Activated T-helper 1 cell treated with anti-CD3 and anti-CD28 coated beads, Interleukin-12 subunit alpha, Interleukin-12 subunit beta, Interleukin-2, Interleukin-4 antibody, amounts not matched to agents 30 ng/mL and 10 ng/mL and 1 ng/mL, durations not matched to agents 14 hours and 24 hours and 36 hours (primary cell): Measurements from ENCODE around the gene INTS13. TPM values are rescaled to one million over a fixed set of nuclear protein-coding genes. Genes with fewer than 3 reads are reported as not detected.

Source experiments
- DNase-seq: peaks from one replicate; pipeline ENCODE4 v3.0.0; 2021; ENCODE audit warnings: low spot score
- H3K27ac Mint-ChIP-seq: one replicate; pipeline ENCODE4 v1.8.0; 2021; ENCODE audit warnings: mild to moderate bottlenecking, mixed read lengths
- H3K27me3 Mint-ChIP-seq: one replicate; pipeline ENCODE4 v1.8.0; 2022; ENCODE audit warnings: mild to moderate bottlenecking, moderate library complexity, mixed read lengths; ENCODE audit not compliant: insufficient read depth
- H3K36me3 Mint-ChIP-seq: one replicate; pipeline ENCODE4 v1.8.0; 2021; ENCODE audit warnings: low read depth, mixed read lengths
- H3K4me1 Mint-ChIP-seq: one replicate; pipeline ENCODE4 v1.8.0; 2021; ENCODE audit warnings: low read depth, mixed read lengths
- H3K4me3 Mint-ChIP-seq: one replicate; pipeline ENCODE4 v1.8.0; 2021; ENCODE audit warnings: mild to moderate bottlenecking, moderate library complexity, mixed read lengths
- H3K9me3 Mint-ChIP-seq: one replicate; pipeline ENCODE4 v1.8.0; 2021; ENCODE audit warnings: mixed read lengths
- intact Hi-C: fragments of 100-400 bp; cut with micrococcal nuclease; formaldehyde crosslinking; loops from one replicate; pipeline ENCODE4 v1.15.1; 2024
- total RNA-seq: library from RNA; stranded (reverse); gene quantifications from 2 replicates; pipeline ENCODE4 v1.2.3, GENCODE V29; 2022

The INTS13 gene
- total RNA-seq, 1 donor from 2014 or later, result 43.8 TPM

DNA sequence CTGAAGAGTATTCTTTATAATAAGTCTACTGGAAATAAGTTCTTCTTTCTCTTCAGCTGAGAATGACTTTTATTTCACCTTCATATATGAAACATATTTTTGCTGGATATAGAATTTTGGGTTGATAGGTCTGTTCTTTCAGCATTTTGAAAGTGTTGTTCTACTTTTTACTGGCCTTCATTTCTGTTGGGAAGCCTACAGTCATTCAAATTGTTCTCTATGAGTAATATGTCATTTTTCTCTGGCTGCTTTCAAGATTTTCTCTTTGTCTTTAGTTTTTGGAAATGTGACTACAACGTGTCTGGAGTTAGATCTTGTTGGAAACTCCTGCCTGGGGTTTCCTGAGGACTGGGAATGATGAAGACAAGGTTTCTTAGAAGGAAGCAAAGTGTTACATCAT lies 10.5 kb upstream of the INTS13 start:
- Mint-ChIP-seq H3K36me3 (peaks cover 37% of the 10 kb centered on the region), H3K27me3 (no peaks in the 10 kb centered on the region), H3K9me3 (peaks cover 17% of the 10 kb centered on the region), H3K27ac (no peak overlapping the region), H3K4me3 (no peak overlapping the region), H3K4me1 (peaks cover 49% of the 10 kb centered on the region)
- intact Hi-C loops, result no loop called here
- no peak for DNase-seq

GRCh38 chr12:26941215-26941594 lies 3.4 kb upstream of the INTS13 start:
- Mint-ChIP-seq H3K27me3 (no peaks in the 10 kb centered on the region), H3K9me3 (no peaks in the 10 kb centered on the region), H3K27ac (peak overlapping the region; percentile 92), H3K36me3 (peaks cover 15% of the 10 kb centered on the region), H3K4me1 (peaks cover 69% of the 10 kb centered on the region), H3K4me3 (peak overlapping the region; percentile 96)
- no peak for DNase-seq
- intact Hi-C loops, result no loop called here

DNA sequence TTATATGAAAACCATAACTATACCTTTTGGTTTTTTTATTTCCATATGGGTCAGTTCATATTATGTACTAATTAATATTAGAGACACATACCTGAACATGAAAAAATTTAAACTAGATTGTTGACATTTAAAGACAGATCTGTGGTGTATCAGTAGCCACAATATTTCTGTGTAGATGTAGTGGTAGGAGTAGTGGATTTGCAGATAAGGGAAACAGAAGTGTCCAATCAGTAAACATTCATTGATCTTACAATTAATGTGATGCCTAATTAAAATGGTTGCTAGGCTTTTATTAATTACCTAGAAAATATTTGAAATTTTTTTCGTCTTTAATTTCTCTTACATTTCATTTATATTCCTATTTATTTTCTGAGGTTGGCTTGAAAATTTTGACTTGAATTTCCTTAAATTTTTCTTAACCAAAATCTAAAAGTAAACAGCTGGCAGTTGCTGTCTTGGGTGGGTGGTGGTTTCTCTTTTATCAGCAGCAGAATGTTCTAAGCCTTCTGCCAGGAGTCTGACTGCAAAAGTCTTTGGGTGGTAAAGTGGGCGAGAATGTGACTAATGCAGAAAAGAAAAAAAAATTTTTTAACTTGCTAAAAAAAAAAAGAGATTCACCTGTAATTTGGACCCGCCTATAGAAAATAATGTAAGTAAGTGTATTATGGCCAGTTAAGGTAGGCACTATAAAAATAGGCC lies 2.9 kb upstream of the INTS13 start:
- H3K36me3 Mint-ChIP-seq, result peaks cover 12% of the 10 kb centered on the region
- no peak for DNase-seq
- no peaks in the 10 kb centered on the region for H3K9me3 Mint-ChIP-seq
- H3K27me3 Mint-ChIP-seq, result no peaks in the 10 kb centered on the region
- peak overlapping the region; percentile 79 for H3K27ac Mint-ChIP-seq
- peaks cover 69% of the 10 kb centered on the region for H3K4me1 Mint-ChIP-seq
- intact Hi-C loops, result no loop called here
- peak overlapping the region; percentile 96 for H3K4me3 Mint-ChIP-seq

GRCh38 chr12:26939953-26940352 lies 2.2 kb upstream of the INTS13 start:
- Mint-ChIP-seq H3K36me3 (peaks cover 16% of the 10 kb centered on the region), H3K4me3 (peak overlapping the region; percentile 96), H3K27me3 (no peaks in the 10 kb centered on the region), H3K4me1 (peaks cover 76% of the 10 kb centered on the region), H3K27ac (no peak overlapping the region), H3K9me3 (no peaks in the 10 kb centered on the region)
- DNase-seq, result no peak
- intact Hi-C loops, result loop anchor here (2.0 to 10.0 kb wide), 7 partner anchors 202 to 1888 kb away; a partner anchor contains a TSS

- peak overlapping the region; percentile 91 for H3K27ac Mint-ChIP-seq
- peak overlapping the region; percentile 96 for H3K4me3 Mint-ChIP-seq
- DNase-seq, result no peak
- H3K4me1 Mint-ChIP-seq, result peaks cover 82% of the 10 kb centered on the region
- peaks cover 22% of the 10 kb centered on the region for H3K36me3 Mint-ChIP-seq
- no peaks in the 10 kb centered on the region for H3K9me3 Mint-ChIP-seq
- intact Hi-C loops, result loop anchor here (2.0 to 10.0 kb wide), 7 partner anchors 203 to 1887 kb away; a partner anchor contains a TSS
- no peaks in the 10 kb centered on the region for H3K27me3 Mint-ChIP-seq
Measured at GRCh38 chr12:26939192-26939832, 1.5 kb upstream of the INTS13 start.

DNA sequence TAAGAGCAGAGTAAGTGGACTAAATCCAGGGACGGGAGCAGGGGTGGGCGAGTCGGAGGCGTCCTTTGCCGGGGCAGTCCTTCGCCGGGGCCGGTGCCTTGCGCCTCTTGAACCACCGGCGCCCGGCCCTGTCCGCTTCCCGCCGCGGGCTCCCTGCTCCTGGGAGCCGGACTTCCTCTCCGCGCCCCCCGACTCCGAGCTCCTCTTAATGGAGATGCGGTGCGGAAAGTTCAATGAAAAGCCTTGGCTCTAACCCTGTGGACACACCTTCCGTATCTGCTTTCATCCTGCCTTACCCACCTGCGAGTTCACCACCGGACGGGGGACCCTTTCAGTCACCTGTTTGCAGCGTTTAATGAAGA lies 901 bp upstream of the INTS13 start:
- intact Hi-C loops, result loop anchor here (1.0 to 10.0 kb wide), 11 partner anchors 34 to 1886 kb away; partner anchors contain the start of gene TM7SF3
- no peaks in the 10 kb centered on the region for H3K27me3 Mint-ChIP-seq
- H3K27ac Mint-ChIP-seq, result peak overlapping the region; percentile 96
- H3K4me3 Mint-ChIP-seq, result peak overlapping the region; percentile 96
- H3K4me1 Mint-ChIP-seq, result peaks cover 82% of the 10 kb centered on the region
- no peaks in the 10 kb centered on the region for H3K9me3 Mint-ChIP-seq
- peaks cover 19% of the 10 kb centered on the region for H3K36me3 Mint-ChIP-seq
- no peak for DNase-seq

- Mint-ChIP-seq H3K4me3 (peak overlapping the region; percentile 96), H3K36me3 (peaks cover 31% of the 10 kb centered on the region), H3K4me1 (peaks cover 82% of the 10 kb centered on the region), H3K9me3 (no peaks in the 10 kb centered on the region), H3K27ac (peak overlapping the region; percentile 96), H3K27me3 (no peaks in the 10 kb centered on the region)
- intact Hi-C loops, result loop anchor here (1.0 to 10.0 kb wide), 7 partner anchors 85 to 1885 kb away; partner anchors contain the start of genes MED21 and STK38L
- DNase-seq, result no peak
Measured at GRCh38 chr12:26937443-26937862, 328 bp downstream of the INTS13 start.

GRCh38 chr12:26936559-26937442 lies 980 bp downstream of the INTS13 start:
- Mint-ChIP-seq H3K36me3 (peaks cover 34% of the 10 kb centered on the region), H3K27ac (peak overlapping the region; percentile 96), H3K9me3 (no peaks in the 10 kb centered on the region), H3K4me1 (peaks cover 82% of the 10 kb centered on the region), H3K4me3 (peak overlapping the region; percentile 96), H3K27me3 (no peaks in the 10 kb centered on the region)
- intact Hi-C loops, result loop anchor here (1.0 to 10.0 kb wide), 7 partner anchors 86 to 1884 kb away; partner anchors contain the start of genes MED21 and STK38L
- DNase-seq, result no peak

GRCh38 chr12:26935636-26936378 lies 2.0 kb downstream of the INTS13 start:
- peaks cover 75% of the 10 kb centered on the region for H3K4me1 Mint-ChIP-seq
- H3K4me3 Mint-ChIP-seq, result peak overlapping the region; percentile 96
- H3K36me3 Mint-ChIP-seq, result peaks cover 35% of the 10 kb centered on the region
- no peaks in the 10 kb centered on the region for H3K9me3 Mint-ChIP-seq
- intact Hi-C loops, result loop anchor here (5.0 to 10.0 kb wide), 5 partner anchors 206 to 1884 kb away; a partner anchor contains a TSS
- no peak for DNase-seq
- H3K27ac Mint-ChIP-seq, result peak overlapping the region; percentile 76
- H3K27me3 Mint-ChIP-seq, result no peaks in the 10 kb centered on the region

- H3K27me3 Mint-ChIP-seq, result no peaks in the 10 kb centered on the region
- H3K9me3 Mint-ChIP-seq, result no peaks in the 10 kb centered on the region
- DNase-seq, result no peak
- peaks cover 46% of the 10 kb centered on the region for H3K4me1 Mint-ChIP-seq
- intact Hi-C loops, result no loop called here
- no peak overlapping the region for H3K4me3 Mint-ChIP-seq
- peaks cover 53% of the 10 kb centered on the region for H3K36me3 Mint-ChIP-seq
- peak overlapping the region; percentile 13 for H3K27ac Mint-ChIP-seq
Measured at GRCh38 chr12:26929590-26929989, 8.2 kb downstream of the INTS13 start.

DNA sequence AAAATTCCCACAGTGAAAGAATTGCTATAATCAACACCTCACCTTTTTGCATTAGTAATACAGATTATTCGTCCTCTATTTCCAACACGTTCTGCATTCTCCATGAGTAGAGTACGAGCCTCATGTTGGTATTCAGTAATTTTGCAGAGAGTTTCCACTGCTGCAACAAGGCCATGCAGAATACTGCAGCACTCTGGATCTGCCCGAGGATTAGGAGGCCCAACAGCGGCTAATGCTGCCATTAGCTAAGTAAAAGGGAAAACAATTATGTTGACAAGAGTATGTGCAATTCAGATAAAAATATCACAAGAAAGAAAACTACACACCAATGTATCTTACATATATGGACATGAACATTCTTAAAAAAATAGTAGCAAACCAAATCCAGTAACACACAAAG lies 9.1 kb downstream of the INTS13 start:
- Mint-ChIP-seq H3K9me3 (no peaks in the 10 kb centered on the region), H3K27me3 (no peaks in the 10 kb centered on the region), H3K36me3 (peaks cover 48% of the 10 kb centered on the region), H3K27ac (no peak overlapping the region), H3K4me1 (peaks cover 37% of the 10 kb centered on the region), H3K4me3 (no peak overlapping the region)
- intact Hi-C loops, result no loop called here
- DNase-seq, result no peak

GRCh38 chr12:26921886-26922285 lies 15.9 kb downstream of the INTS13 start:
- Mint-ChIP-seq H3K27ac (no peak overlapping the region), H3K36me3 (peaks cover 35% of the 10 kb centered on the region), H3K27me3 (no peaks in the 10 kb centered on the region), H3K4me3 (no peak overlapping the region), H3K4me1 (no peaks in the 10 kb centered on the region), H3K9me3 (no peaks in the 10 kb centered on the region)
- intact Hi-C loops, result no loop called here
- no peak for DNase-seq
